IPS-18c (cell line): ENCODE measurements around the gene EDARADD.
"Not testable (repeated sequence)": the region's sequence is repeated elsewhere in the genome, so short reads cannot be mapped to it uniquely, and the experiment has no call there.

ENCODE experiments used
- H3K4me3 ChIP-seq: 2 replicates; pipeline ENCODE4 v1.7.0; 2013; ENCODE audit warnings: low read depth, mild to moderate bottlenecking, low read length, moderate library complexity; ENCODE audit not compliant: insufficient read depth
- H3K9me3 ChIP-seq: one replicate; pipeline ENCODE4 v1.6.1; 2013; ENCODE audit warnings: mild to moderate bottlenecking, low read length, moderate library complexity; ENCODE audit not compliant: control insufficient read depth, insufficient read depth

Gene EDARADD

GRCh38 chr1:236417336-236417735, 23.2 kb downstream of the EDARADD start:
- no peak overlapping the region for H3K4me3 ChIP-seq
- no peaks in the 10 kb centered on the region for H3K9me3 ChIP-seq

DNA sequence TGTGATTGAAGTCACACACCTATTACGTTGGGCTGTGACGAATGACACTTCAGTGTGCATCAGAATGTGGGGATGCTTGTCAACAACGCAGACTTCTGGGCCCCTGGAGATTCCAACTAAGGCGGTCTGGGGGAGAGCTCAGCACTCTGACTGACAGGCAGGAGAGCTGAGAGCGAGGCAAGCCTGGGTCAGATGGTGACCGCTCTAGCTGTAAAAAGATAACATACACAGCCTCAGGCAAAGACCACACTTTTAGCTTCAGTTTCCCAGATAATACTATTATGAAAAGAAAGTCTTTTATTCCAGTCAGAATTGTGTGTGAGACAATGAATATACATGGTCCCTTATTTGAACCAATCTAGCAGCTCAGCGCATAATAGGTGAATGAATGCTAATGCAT, 25.4 kb downstream of the EDARADD start:
- Histone ChIP-seq H3K4me3 (no peak overlapping the region), H3K9me3 (no peaks in the 10 kb centered on the region)

- Histone ChIP-seq H3K9me3 (no peaks in the 10 kb centered on the region), H3K4me3 (no peak overlapping the region)
Observed at GRCh38 chr1:236421022-236421421, 26.9 kb downstream of the EDARADD start.

- H3K9me3 ChIP-seq: no peaks in the 10 kb centered on the region
- H3K4me3 ChIP-seq: no peak overlapping the region
Observed at GRCh38 chr1:236421850-236422516, 27.9 kb downstream of the EDARADD start.

DNA sequence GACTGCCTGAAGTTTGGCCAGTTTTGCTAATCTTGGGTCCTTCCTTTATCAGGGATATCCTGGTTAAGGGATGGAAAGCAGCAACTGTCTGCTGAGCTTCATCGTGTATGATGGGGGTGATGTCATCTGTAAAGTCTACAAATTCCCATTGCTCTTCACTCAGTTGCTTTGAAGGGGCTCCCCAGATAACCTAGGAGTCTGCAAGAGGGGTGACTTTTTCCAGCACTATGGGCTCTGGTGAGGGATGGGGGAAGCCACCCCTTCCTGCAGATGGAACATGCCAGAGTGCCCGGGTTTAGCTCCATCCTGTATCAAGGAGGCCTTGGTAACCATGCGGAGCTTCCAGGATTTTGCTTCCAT, 28.4 kb downstream of the EDARADD start:
- no peak overlapping the region for H3K4me3 ChIP-seq
- no peaks in the 10 kb centered on the region for H3K9me3 ChIP-seq

GRCh38 chr1:236425031-236425663, 31.1 kb downstream of the EDARADD start:
- Histone ChIP-seq H3K4me3 (no peak overlapping the region), H3K9me3 (no peaks in the 10 kb centered on the region)

DNA sequence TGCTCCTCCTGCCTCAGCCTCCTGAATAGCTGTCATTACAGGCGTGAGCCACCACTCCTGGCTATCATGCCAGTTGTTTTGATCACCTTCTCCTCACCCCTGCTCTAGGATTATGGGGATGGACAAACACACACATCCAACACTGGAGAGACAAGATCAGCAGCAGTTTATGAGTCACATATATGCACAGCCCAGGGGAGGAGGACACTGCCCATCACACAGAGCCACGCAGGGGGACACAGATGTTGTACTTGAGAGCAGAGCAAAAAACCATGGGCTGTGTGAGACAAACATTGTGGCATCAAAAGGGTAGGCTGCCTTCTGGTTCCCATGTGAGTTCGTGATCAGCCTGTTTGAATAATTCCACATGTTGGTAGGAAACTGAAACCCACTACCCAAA, 32.1 kb downstream of the EDARADD start:
- H3K4me3 ChIP-seq: no peak overlapping the region

DNA sequence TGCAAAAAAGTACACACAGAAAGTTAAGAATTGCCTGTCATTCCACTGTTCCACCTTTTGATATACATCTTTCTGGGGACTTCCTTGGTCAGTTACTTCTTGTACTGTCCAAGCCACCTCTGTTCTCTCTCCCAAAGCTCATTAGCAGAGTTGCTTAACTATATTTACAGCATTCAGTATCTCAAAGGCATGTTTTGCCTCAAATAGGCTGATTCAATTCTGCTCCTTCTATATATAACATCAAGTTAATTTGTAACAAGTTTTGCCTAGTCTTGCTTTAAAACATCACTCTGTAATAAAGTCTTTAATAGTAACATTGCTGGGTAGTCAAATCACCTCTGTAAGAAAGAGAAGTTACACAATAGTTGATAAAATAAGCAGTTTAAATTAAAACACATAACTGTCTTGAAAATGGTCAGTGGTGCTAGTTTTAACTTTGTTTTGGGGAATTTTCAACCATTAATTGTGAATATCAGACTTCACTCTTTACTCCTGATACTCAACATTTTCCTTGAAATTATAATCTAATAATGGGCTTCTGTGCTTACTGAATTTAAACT, 35.7 kb downstream of the EDARADD start:
- no peaks in the 10 kb centered on the region for H3K9me3 ChIP-seq
- no peak overlapping the region for H3K4me3 ChIP-seq

More for the DNA sequence above, 32.1 kb downstream of the EDARADD start:
- H3K9me3 ChIP-seq: no peaks in the 10 kb centered on the region

DNA sequence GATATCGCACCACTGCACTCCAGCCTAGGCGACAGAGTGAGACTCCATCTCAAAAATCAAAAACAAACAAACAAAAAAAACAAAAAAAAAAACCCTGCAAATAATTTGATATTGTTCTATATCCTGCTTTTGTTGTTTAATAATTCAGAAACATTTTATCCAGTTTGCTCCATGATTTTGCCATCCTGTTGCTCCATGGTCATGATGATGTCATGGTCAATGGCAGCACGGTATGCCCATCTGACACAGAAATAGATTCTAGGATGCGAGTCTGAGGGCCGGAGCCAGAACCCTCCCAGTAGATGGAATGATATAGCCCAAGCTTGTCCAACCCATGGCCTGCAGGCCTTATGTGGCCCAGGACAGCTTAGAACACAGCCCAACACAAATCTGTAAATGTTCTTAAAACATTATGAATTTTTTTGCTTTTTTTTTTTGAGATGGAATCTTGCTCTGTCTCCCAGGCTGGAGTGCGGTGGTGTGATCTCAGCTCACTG, 39.8 kb downstream of the EDARADD start:
- Histone ChIP-seq H3K9me3 (no peaks in the 10 kb centered on the region), H3K4me3 (no peak overlapping the region)

DNA sequence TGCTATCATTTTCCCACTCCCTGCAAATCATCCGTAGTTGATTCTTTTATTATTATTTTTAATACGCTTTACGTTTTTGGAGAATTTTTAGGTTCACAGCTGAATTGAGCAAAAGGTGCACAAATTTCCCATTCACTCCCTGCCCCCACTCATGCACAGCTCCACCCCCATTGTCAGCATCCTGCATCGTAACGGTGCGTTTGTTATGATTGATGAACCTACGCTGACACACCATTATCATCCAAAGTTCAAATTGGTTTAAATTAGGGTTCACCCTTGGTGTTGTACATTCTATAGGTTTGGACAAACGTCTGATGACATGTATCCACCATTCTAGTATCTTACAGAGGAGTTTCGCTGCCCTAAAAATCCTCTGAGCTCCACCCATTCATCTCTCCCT, 44.5 kb downstream of the EDARADD start:
- Histone ChIP-seq H3K9me3 (no peaks in the 10 kb centered on the region), H3K4me3 (no peak overlapping the region)

DNA sequence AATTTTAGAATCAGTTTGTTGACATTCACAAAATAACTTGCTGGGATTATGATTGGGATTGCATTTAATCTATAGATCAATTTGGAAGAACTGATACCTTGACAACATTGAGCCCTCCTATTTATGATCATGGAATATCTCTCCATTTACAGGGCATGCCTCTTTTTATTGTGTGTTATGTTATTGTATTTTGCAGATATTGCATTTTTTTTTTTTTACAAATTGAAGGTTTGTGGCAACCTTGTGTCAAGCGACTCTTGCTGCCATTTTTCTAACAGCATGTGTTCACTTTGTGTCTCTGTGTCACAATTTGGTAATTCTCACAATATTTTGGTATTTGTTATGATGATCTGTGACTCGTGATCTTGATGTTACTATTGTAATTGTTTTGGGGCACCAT, 46.3 kb downstream of the EDARADD start:
- peaks cover 1% of the 10 kb centered on the region for H3K9me3 ChIP-seq
- no peak overlapping the region for H3K4me3 ChIP-seq

DNA sequence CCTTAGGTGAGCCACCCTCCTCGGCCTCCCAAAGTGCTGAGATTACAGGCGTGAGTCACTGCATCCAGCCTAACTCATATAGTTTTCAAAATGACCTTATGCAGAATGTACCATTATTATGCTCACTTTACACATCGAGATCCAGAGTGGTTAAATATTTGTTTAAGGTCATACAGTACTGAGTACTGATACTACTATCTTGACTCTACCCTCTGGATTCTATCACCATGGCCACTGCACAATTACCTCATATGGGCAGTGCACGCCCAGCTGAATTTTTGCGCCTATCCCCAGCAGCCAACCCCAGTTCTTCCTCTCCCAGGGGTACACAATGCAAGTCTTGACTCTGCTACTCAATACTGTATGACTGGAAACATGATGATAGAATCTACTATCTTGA, 56.7 kb downstream of the EDARADD start:
- no peak overlapping the region for H3K4me3 ChIP-seq

GRCh38 chr1:236451796-236452373, 57.8 kb downstream of the EDARADD start:
- Histone ChIP-seq H3K9me3 (peaks cover 2% of the 10 kb centered on the region), H3K4me3 (no peak overlapping the region)

More for the DNA sequence above, 56.7 kb downstream of the EDARADD start:
- H3K9me3 ChIP-seq: peaks cover 2% of the 10 kb centered on the region

DNA sequence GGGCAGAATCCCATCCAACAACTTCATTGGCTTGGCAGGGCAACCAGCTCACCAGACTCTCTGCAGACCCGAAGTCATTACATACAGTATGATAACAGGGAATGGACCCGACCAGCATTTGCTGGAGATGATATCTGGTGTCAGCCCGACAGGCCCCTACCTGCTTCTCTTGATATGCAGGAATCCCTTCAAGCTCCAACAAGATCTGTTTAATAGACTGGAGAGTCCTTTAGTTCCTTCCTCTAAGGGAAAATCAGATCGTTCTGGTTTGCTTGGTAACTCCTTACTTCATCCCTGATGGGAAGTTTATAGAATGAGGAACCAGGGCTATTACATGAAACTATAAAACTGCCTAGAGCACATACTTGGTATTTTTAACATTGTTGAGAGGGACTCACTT, 61.2 kb downstream of the EDARADD start:
- H3K4me3 ChIP-seq: no peak overlapping the region
- H3K9me3 ChIP-seq: peaks cover 2% of the 10 kb centered on the region

DNA sequence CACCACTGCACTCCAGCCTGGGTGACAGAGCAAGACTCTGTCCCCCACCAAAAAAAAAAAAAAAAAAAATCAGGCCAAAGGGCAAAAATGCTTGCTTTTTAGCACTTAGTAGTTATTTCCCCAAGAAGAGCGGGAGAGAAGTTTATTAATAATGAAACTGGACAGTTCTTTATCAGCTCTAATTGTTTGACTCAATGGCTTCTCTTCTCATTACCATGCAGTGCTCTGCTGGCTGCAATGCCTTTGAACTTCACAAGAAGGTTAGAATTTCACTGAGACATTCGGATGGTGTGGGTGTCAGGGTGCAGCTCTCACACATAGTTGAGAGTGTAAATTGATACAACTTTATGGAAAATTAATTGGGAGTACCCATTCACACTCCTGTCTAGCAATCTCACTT, 63.7 kb downstream of the EDARADD start:
- Histone ChIP-seq H3K4me3 (no peak overlapping the region), H3K9me3 (peaks cover 2% of the 10 kb centered on the region)

DNA sequence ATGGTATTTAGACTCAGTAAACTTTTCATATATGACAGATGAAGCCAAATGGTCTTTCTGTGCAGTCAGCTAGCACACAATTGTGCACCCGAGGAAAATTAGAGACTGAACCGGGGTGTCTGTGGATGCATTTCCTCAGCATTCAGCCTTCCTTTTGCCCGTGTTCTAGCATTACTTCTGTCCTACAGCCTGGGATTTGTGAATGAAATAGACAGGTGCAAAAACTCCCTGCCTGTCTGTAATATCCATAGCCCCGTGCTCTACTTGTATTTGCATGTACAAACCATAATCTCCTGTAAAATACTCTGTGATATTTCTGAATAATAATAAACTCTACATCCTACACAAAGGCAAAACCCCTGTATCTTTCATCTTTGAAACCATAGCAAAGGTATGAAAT, 64.9 kb downstream of the EDARADD start:
- Histone ChIP-seq H3K4me3 (no peak overlapping the region), H3K9me3 (no peaks in the 10 kb centered on the region)

DNA sequence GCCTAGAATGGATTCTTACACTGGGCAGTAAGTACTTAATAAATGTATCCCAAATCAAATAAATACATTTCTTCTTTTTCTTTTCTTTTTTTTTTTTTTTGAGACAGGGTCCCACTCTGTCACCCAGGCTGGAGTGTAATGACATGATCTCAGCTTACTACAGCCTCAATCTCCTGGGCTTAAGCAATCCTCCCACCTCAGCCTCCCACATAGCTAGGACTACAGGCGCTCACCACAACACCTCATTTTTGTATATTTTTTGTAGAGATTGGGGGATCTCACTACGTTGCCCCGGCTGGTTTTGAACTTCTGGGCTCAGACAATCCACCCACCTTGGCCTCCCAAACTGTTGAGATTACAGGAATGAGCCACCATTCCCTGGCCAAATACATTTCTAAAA, 66.0 kb downstream of the EDARADD start:
- Histone ChIP-seq H3K4me3 (no peak overlapping the region), H3K9me3 (no peaks in the 10 kb centered on the region)

DNA sequence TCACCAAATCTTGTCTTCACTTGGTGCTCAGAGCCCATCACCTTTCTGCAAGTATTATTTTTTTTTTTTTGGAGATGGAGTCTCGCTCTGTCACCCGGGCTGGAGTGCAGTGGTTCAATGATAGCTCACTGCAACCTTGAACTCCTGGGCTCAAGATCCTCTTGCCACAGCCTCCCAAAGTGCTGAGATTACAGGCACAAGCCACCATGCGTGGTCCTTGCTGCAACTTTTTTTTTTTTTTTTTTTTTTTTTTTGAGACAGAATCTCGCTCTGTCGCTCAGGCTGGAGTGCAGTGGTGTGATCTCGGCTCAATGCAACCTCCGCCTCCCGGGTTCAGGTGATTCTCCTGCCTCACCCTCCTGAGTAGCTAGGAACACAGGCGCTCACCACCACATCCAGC, 70.1 kb downstream of the EDARADD start:
- not testable (repeated sequence) for H3K4me3 ChIP-seq, H3K9me3 ChIP-seq
